NCI-H1092 treated with DMSO at 0.1 percent for 48 hours (cell line): ENCODE measurements around the gene SLC25A11.
A peak's percentile ranks its signal among the peaks of the same experiment; 100 is the strongest.
"Not testable (repeated sequence)": the region's sequence is repeated elsewhere in the genome, so short reads cannot be mapped to it uniquely, and the experiment has no call there.

Source experiments
- DNase-seq: peaks from one replicate; lab custom pipeline; 2025; lab: John Stamatoyannopoulos, UW

Gene SLC25A11

GRCh38 chr17:4919511-4920047 is 20.3 kb downstream of the SLC25A11 start:
- no peak for DNase-seq

GRCh38 chr17:4914551-4914950 is 25.3 kb downstream of the SLC25A11 start:
- DNase-seq = not testable (repeated sequence)

GRCh38 chr17:4913994-4914393 is 25.9 kb downstream of the SLC25A11 start:
- no peak for DNase-seq

DNA sequence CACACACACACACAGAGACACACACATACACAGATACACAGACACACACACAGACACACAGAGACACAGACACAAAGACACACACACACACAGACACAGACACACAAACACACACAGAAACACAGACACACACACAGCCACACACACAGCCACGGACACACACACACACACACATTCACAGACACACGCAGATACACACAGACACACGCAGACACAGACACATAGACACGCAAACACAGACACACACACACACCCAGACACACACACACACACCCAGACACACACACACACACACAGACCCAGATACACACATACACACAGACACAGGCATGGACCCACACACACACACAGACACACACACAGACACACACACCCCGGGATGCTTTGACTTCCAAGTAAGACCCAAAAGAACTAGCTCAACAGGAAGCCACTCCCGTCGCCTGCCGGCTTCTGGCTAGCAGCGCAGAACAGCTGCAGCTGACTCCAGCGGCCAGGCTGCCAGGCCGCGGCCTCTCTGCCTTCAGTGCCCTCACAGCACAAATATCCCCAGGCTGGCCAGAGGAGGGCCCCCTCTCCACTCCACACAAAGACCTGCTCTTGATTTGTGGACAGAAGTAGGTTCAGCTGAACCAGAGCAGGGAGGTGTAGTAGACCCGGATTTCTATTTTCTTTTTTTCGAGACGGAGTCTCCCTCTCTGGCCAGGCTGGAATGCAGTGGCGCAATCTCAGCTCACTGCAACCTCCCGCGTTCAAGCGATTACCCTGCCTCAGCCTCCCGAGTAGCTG is 30.9 kb downstream of the SLC25A11 start:
- peak; percentile 79 for DNase-seq

DNA sequence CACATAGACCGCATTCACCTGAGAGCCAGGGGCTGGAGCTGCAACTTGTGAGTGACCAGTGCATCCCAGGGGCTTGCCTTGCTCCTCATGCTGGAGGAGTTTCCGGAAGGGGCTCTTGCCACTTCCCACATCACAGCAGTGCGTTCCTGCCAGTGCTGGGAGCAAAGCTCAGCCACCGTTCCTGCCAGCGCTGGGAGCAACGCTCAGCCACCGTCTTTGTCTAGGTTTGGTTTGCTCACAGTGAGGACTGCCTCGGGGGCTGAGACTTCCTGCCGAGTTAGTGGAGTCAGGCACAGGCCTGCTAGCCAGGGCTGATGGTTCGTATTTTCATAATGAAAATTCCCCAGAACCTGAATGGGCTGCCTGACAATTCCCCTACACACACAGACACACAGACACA is 31.5 kb downstream of the SLC25A11 start:
- DNase-seq = no peak

- DNase-seq = not testable (repeated sequence)
Measured at GRCh38 chr17:4906642-4907041, 33.2 kb downstream of the SLC25A11 start.

- peak; percentile 47 for DNase-seq
Measured at GRCh38 chr17:4903051-4903818, 36.6 kb downstream of the SLC25A11 start, which contains the start of gene CHRNE. TSS of gene CHRNE (minus strand) at chr17:4903098. CDS start at chr17:4903063, 35 bp downstream.

- DNase-seq = no peak
Measured at GRCh38 chr17:4902540-4902939, 37.3 kb downstream of the SLC25A11 start.

- no peak for DNase-seq
Measured at GRCh38 chr17:4901648-4902344, 38.0 kb downstream of the SLC25A11 start.

GRCh38 chr17:4901108-4901647 is 38.7 kb downstream of the SLC25A11 start:
- DNase-seq = no peak

DNA sequence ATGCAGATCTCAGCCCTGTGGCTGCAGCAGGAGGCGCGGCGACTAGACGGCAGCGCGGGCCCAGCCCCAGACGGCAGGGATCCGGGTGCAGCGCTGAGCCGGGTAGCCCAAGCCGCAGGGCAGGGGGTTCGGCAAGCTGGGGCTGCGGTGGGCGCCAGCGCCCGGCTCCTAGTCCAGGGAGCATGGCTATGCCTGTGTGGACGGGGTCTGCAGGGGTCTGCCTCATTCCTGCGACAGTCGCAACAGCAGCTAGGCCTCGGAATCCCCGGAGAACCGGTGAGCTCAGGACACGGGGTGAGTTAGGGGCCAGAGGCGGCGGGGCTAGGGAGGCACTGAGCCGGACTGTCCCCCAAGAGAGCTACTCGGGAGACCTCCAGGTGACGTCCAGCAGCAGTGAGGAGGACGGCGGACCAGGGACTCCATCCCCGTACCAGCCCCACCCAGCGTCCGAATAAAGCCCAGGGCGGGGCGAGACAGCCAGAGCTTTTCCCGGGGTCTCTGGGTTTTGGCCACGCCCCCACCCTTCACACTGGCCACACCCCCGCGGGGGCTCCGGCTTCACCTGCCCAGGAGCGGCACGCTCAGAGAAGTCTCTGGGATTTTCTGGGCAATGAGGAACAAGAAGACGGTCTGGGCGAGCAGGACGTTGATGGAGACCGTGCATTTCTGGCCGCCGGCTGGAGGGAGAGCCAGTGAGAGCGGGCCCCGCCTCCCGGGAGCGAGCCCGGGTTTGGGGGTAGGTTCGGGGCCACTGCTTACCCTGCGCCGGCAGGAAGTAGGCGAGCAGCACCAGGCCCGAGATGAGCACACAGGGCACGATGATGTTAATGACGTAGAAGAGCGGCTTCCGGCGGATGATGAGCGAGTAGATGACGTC is 39.4 kb downstream of the SLC25A11 start:
- no peak for DNase-seq

DNA sequence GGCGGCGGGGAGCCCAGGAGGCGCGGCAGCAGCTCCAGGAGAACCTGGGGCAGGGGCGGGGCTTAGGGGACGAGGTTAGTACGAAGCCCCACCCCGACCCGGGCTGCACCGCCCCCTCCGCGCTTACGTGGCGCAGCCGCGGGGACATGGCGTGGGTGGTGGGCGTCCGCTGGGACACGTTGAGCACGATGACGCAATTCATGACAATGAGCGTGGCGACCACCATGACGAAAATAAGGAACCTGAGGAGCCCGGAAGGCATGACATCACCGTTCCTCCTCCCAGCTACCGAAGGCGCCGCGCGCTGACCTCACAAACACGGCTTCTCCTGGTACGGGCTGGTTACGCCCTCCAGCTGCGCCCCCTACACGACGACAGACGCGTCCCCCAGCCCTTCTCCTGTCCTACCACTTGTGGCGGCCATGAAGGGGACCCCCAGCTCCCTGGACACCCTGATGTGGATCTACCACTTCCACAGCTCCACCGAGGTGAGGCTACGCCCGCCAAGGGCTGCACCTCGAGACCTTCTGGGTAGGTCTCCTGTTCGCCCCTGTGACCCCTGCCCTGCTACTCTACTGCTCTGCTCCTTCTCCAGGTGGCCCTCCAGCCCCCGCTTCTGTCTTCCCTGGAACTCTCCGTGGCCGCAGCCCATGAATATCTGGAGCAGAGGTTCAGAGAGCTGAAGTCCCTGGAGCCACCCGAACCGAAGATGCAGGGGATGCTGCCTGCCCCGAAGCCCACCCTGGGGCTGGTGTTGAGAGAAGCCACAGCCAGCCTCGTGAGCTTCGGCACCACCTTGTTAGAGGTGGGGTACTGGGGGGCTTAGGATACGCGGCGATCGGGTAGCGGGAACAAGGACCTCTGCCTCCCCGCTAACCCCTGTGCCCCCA is 40.3 kb downstream of the SLC25A11 start, which contains the start of gene C17orf107:
Gene C17orf107, plus strand, starts transcription at position 196 of the 890 bp plus-strand sequence. Its CDS starts 227 bp downstream, at position 423.
- no peak for DNase-seq

- DNase-seq = no peak
Measured at GRCh38 chr17:4898927-4899326, 40.9 kb downstream of the SLC25A11 start.

DNA sequence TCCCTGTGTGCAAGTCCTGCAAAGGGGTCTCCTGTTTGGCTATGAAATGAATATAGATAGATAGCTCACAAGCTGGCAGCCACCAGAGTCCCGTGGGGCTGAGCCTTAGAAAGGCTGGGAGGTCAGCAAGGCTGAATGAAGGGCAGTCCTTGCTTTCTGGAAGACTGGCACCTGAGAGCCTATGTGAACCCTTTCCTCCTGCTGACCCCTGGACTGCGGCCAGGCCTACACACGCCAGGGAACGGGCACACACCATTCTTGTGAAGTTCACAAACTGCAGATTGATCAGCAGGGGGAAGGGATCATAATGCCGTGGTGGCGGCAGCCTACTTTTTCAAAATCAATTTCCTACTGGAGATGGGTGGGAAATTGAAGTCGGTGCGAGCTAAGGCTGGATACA is 41.5 kb downstream of the SLC25A11 start:
- DNase-seq = no peak

DNA sequence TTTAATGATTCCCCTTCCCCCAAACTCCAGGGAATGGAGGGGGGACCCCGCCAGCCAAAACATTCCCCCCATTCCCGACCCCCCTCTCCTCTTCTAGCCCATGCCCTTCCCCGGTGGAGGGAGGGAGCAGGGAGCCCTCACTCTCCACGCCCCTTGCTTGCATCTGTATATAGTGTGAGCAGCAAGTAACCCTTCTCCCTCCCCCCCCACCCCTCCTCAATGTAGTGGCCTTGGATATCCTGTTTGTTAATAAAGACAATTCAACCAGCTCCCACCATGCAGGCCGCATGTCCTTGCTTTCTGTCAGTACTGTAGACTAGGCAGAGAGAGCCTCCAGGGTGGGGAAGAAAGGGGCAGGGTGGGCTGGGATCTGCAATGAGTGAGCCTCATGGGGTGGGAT is 42.1 kb downstream of the SLC25A11 start:
- no peak for DNase-seq

GRCh38 chr17:4897198-4897687 is 42.6 kb downstream of the SLC25A11 start:
- no peak for DNase-seq

- DNase-seq = no peak
Measured at GRCh38 chr17:4896332-4897197, 43.3 kb downstream of the SLC25A11 start.

GRCh38 chr17:4895657-4896331 is 44.1 kb downstream of the SLC25A11 start:
- no peak for DNase-seq
